ENCODE measurements around the gene CLEC2A. TPM values are rescaled to one million over a fixed set of nuclear protein-coding genes. Genes with fewer than 3 reads are reported as not detected.

The CLEC2A gene
- total RNA-seq, 1 donor from 2014 or later, result not detected

DNA sequence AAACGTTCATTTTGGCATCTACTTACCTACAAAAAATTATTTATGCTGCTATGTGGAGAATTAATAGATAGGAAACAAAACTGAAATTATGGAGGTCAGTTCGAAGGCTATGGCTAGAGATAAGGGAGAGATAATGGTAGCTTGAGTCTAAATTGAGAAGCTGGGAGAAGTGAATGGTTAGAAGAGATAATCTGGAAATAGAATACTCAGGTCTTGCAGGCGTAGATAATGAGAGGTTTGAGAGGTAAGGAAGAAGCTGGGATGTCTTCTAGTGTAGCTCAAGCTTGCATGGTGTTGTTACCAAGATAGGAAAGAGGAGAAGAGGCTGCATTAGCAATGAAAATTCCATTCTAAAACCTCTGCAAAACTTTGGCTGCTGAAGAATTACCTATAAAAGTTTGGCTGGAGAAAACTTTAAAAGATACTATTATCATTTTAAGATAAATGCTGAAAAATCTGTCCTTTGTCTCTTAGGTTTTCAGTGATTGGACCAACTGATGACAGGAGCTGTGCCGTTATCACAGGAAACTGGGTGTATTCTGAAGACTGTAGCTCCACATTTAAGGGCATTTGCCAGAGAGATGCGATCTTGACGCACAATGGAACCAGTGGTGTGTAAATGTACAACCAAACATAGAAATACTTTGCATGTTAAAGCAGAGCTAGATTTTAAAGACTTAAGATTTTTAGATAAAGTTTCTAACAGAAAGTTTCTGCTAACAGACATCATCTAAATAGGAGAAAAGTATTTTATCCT lies 36.8 kb downstream of the CLEC2A start:
- TF ChIP-seq, protein P1, sequence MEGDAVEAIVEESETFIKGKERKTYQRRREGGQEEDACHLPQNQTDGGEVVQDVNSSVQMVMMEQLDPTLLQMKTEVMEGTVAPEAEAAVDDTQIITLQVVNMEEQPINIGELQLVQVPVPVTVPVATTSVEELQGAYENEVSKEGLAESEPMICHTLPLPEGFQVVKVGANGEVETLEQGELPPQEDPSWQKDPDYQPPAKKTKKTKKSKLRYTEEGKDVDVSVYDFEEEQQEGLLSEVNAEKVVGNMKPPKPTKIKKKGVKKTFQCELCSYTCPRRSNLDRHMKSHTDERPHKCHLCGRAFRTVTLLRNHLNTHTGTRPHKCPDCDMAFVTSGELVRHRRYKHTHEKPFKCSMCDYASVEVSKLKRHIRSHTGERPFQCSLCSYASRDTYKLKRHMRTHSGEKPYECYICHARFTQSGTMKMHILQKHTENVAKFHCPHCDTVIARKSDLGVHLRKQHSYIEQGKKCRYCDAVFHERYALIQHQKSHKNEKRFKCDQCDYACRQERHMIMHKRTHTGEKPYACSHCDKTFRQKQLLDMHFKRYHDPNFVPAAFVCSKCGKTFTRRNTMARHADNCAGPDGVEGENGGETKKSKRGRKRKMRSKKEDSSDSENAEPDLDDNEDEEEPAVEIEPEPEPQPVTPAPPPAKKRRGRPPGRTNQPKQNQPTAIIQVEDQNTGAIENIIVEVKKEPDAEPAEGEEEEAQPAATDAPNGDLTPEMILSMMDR (IDR thresholded peaks at IDR 0.05; ENCODE audit: unreplicated experiment), result no peak
- peaks cover 1% of the 10 kb centered on the region for H3K4me1 Mint-ChIP-seq (ENCODE audit: low read depth)
- peaks cover 6% of the 10 kb centered on the region for H3K27me3 Mint-ChIP-seq
- H3K36me3 Mint-ChIP-seq (ENCODE audit: insufficient read depth), result no peaks in the 10 kb centered on the region
- H3K4me3 Mint-ChIP-seq (ENCODE audit: low read depth), result no peak overlapping the region
- no peak for DNase-seq (ENCODE audit: low spot score, unreplicated experiment)
- peaks cover 2% of the 10 kb centered on the region for H3K9me3 Mint-ChIP-seq (ENCODE audit: low read depth)
- no peak overlapping the region for H3K27ac Mint-ChIP-seq

GRCh38 chr12:9888665-9889273 lies 43.4 kb downstream of the CLEC2A start:
- Mint-ChIP-seq H3K27me3 (no peaks in the 10 kb centered on the region), H3K27ac (peak overlapping the region; percentile 37), H3K9me3 (ENCODE audit: low read depth) (peaks cover 18% of the 10 kb centered on the region), H3K4me3 (ENCODE audit: low read depth) (no peak overlapping the region), H3K36me3 (ENCODE audit: insufficient read depth) (no peaks in the 10 kb centered on the region), H3K4me1 (ENCODE audit: low read depth) (peaks cover 8% of the 10 kb centered on the region)
- TF ChIP-seq, protein P1 (IDR thresholded peaks at IDR 0.05; ENCODE audit: unreplicated experiment), result no peak
- DNase-seq (ENCODE audit: low spot score, unreplicated experiment), result no peak

DNA sequence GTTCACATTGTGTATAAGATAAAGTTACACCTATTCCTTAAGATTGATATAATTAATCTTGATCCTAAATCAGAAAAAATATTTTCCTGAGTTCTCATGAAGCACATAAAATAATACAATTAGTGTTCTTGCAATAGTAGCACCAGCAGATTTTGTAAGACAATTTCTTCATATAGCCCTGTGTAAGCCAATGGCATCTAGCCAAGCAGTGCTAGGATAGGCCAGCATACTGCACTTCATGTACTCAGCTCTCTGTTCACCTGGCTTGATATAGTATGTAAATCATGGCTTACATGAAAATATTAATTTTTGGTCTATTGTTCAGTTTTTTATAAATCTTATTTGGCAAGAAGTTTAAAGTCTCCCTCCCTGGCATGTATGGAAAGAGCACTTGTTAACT lies 49.0 kb downstream of the CLEC2A start:
- no peaks in the 10 kb centered on the region for H3K27me3 Mint-ChIP-seq
- peaks cover 4% of the 10 kb centered on the region for H3K9me3 Mint-ChIP-seq (ENCODE audit: low read depth)
- TF ChIP-seq, protein P1 (IDR thresholded peaks at IDR 0.05; ENCODE audit: unreplicated experiment), result no peak
- H3K4me1 Mint-ChIP-seq (ENCODE audit: low read depth), result peaks cover 3% of the 10 kb centered on the region
- no peak for DNase-seq (ENCODE audit: low spot score, unreplicated experiment)
- no peaks in the 10 kb centered on the region for H3K36me3 Mint-ChIP-seq (ENCODE audit: insufficient read depth)
- H3K4me3 Mint-ChIP-seq (ENCODE audit: low read depth), result no peak overlapping the region
- H3K27ac Mint-ChIP-seq, result no peak overlapping the region

- H3K27me3 Mint-ChIP-seq, result no peaks in the 10 kb centered on the region
- TF ChIP-seq, protein P1 (IDR thresholded peaks at IDR 0.05; ENCODE audit: unreplicated experiment), result no peak
- H3K36me3 Mint-ChIP-seq (ENCODE audit: insufficient read depth), result no peaks in the 10 kb centered on the region
- H3K27ac Mint-ChIP-seq, result no peak overlapping the region
- H3K4me1 Mint-ChIP-seq (ENCODE audit: low read depth), result peaks cover 3% of the 10 kb centered on the region
- H3K4me3 Mint-ChIP-seq (ENCODE audit: low read depth), result no peak overlapping the region
- H3K9me3 Mint-ChIP-seq (ENCODE audit: low read depth), result peaks cover under 1% of the 10 kb centered on the region
- no peak for DNase-seq (ENCODE audit: low spot score, unreplicated experiment)
Observed at GRCh38 chr12:9881988-9882387, 50.2 kb downstream of the CLEC2A start.

- TF ChIP-seq, protein P1 (IDR thresholded peaks at IDR 0.05; ENCODE audit: unreplicated experiment), result no peak
- H3K4me1 Mint-ChIP-seq (ENCODE audit: low read depth), result peaks cover 3% of the 10 kb centered on the region
- H3K36me3 Mint-ChIP-seq (ENCODE audit: insufficient read depth), result no peaks in the 10 kb centered on the region
- H3K27ac Mint-ChIP-seq, result no peak within 1 kb of the TSS
- no peak for DNase-seq (ENCODE audit: low spot score, unreplicated experiment)
- no peaks in the 10 kb centered on the region for H3K9me3 Mint-ChIP-seq (ENCODE audit: low read depth)
- H3K4me3 Mint-ChIP-seq (ENCODE audit: low read depth), result no peak within 1 kb of the TSS
- no peaks in the 10 kb centered on the region for H3K27me3 Mint-ChIP-seq
Observed at GRCh38 chr12:9881246-9881645, 50.9 kb downstream of the CLEC2A start, which contains the start of gene KLRF2. KLRF2 (plus strand) TSS chr12:9881489; CDS start chr12:9881596, 107 bp downstream.

All from progenitor cell of endocrine pancreas (in vitro differentiated cells).